HepG2 (cell line): Measurements from ENCODE around the gene RUNX2. TPM values are rescaled to one million over a fixed set of nuclear protein-coding genes. Genes with fewer than 3 reads are reported as not detected.
A peak's percentile ranks its signal among the peaks of the same experiment; 100 is the strongest.

ENCODE experiments used
- ATAC-seq: fragments of 200-7000 bp; cut with Tn5 transposase; 3 replicates; pipeline ENCODE4 v1.9.1; 2020; ENCODE audit warnings: mild to moderate bottlenecking, moderate library complexity
- BruUV-seq: library from RNA; stranded (reverse); fragments of 400-500 nt; replicated peaks from 2 replicates; lab custom pipeline; 2021; lab: Mats Ljungman, UMichigan
- CTCF ChIA-PET: fragments of 300-600 bp; formaldehyde crosslinking; extraction: SDS; loops from one replicate; lab custom pipeline; 2021; ENCODE audit warnings: low total read pairs, inconsistent platforms, low intra/inter-chr PET ratio; lab: Yijun Ruan, JAX
- POLR2A ChIA-PET: fragments of 350-600 bp; sonication (Branson Sonifier 250); formaldehyde crosslinking; loops from one replicate; lab custom pipeline; 2020; ENCODE audit warnings: antibody characterized with exemption, inconsistent platforms; lab: Yijun Ruan, JAX
- DNase-seq: peaks from one replicate; pipeline ENCODE4 v3.0.0-alpha.2; 2015; ENCODE audit warnings: low spot score
- FAIRE-seq: peaks from 3 replicates; lab custom pipeline; 2011; peaks lifted over from hg19 to GRCh38; lab: Jason Lieb, UNC
- H2AFZ ChIP-seq: one replicate; pipeline ENCODE4 v1.6.1; 2011; ENCODE audit warnings: low read length, inconsistent platforms
- H3K27ac ChIP-seq: fragments of 300-600 bp; 3 replicates; pipeline ENCODE4 v1.8.0; 2011; ENCODE audit warnings: mixed run types, mild to moderate bottlenecking, mixed read lengths, low read length, inconsistent platforms; ENCODE audit not compliant: insufficient read depth; ENCODE audit errors: extremely low read length
- H3K27me3 ChIP-seq, 2 experiments: fragments of 200-600 bp in 1 of 2; 2 replicates in 1 of 2; 3 replicates in 1 of 2; pipeline versions ENCODE4 v1.6.0 to v1.8.0; 2011; ENCODE audit warnings: low read length in 2 of 2, mild to moderate bottlenecking in 2 of 2, moderate library complexity in 2 of 2, inconsistent platforms in 1 of 2; ENCODE audit not compliant: insufficient read depth in 2 of 2, control insufficient read depth in 1 of 2
- H3K36me3 ChIP-seq, 2 experiments: fragments of 200-600 bp in 1 of 2; replicated peaks in 1 of 2; 2 replicates in 1 of 2; 3 replicates in 1 of 2; pipeline versions ENCODE4 v1.5.1 to v1.8.0; 2011; ENCODE audit warnings: low read length in 2 of 2, inconsistent platforms in 1 of 2; ENCODE audit not compliant: insufficient read depth in 2 of 2, control insufficient read depth in 1 of 2
- H3K4me1 ChIP-seq: 2 replicates; pipeline ENCODE4 v1.5.1; 2012; ENCODE audit warnings: low read length, inconsistent platforms; ENCODE audit not compliant: insufficient read depth
- H3K4me2 ChIP-seq: 2 replicates; pipeline ENCODE4 v1.6.0; 2011; ENCODE audit warnings: low read depth, low read length, inconsistent platforms
- H3K4me3 ChIP-seq, 3 experiments: fragments of 200-600 bp in 1 of 3; sonication (generic), shearing (Covaris generic) in 1 of 3; replicated peaks in 1 of 3; 2 replicates each; pipeline ENCODE4 v1.5.1; 2011 to 2016; ENCODE audit warnings: low read length in 3 of 3, inconsistent platforms in 2 of 3, low read depth in 2 of 3, mild to moderate bottlenecking in 2 of 3, control low read depth in 1 of 3, mixed read lengths in 1 of 3; ENCODE audit not compliant: insufficient read depth in 1 of 3
- H3K79me2 ChIP-seq: one replicate; pipeline ENCODE4 v1.6.1; 2011; ENCODE audit warnings: low read length, inconsistent platforms; ENCODE audit not compliant: insufficient read depth
- H3K9ac ChIP-seq: 2 replicates; pipeline ENCODE4 v1.6.0; 2011; ENCODE audit warnings: mild to moderate bottlenecking, low read depth, low read length, inconsistent platforms; ENCODE audit not compliant: insufficient read depth
- H3K9me3 ChIP-seq: 2 replicates; pipeline ENCODE4 v1.5.1; 2012; ENCODE audit warnings: mild to moderate bottlenecking, low read length
- H4K20me1 ChIP-seq: 2 replicates; pipeline ENCODE4 v1.6.0; 2011; ENCODE audit warnings: inconsistent platforms, mild to moderate bottlenecking, low read length, moderate library complexity; ENCODE audit not compliant: insufficient read depth
- CSRNP1 ChIP-seq: sonication (generic); formaldehyde crosslinking; IDR thresholded peaks from 2 replicates; pipeline ENCODE4 v1.8.1; 2023; ENCODE audit warnings: mild to moderate bottlenecking, missing genetic modification reagents
- MAFK ChIP-seq, 2 experiments: IDR thresholded peaks in 1 of 2; conservative IDR thresholded peaks in 1 of 2; 2 replicates each; pipeline ENCODE4 v1.6.1; 2011; ENCODE audit warnings: improper control_type of control experiment in 2 of 2, low read length in 2 of 2
- MIER3 ChIP-seq: IDR thresholded peaks from 2 replicates; pipeline ENCODE4 v1.6.1; 2016; ENCODE audit warnings: missing compliant biosample characterization, borderline replicate concordance
- PCBP1 ChIP-seq: fragments of 200-400 bp; formaldehyde crosslinking; IDR thresholded peaks from 2 replicates; pipeline ENCODE4 v1.6.1; 2017; ENCODE audit warnings: mild to moderate bottlenecking, low read depth, low read length, borderline replicate concordance
- RBM22 ChIP-seq: fragments of 200-400 bp; formaldehyde crosslinking; optimal IDR thresholded peaks from 2 replicates; pipeline ENCODE3; 2017; ENCODE audit warnings: mild to moderate bottlenecking, low read length, moderate library complexity
- TCF12 ChIP-seq, 2 experiments: fragments of 450-650 bp in 1 of 2; sonication (generic) in 1 of 2; formaldehyde crosslinking in 1 of 2; IDR thresholded peaks; 2 replicates each; pipeline versions ENCODE4 v1.6.1 to v1.8.0; 2017 to 2022; ENCODE audit warnings: antibody characterized with exemption in 1 of 2, mild to moderate bottlenecking in 1 of 2, missing genetic modification reagents in 1 of 2, moderate library complexity in 1 of 2
- WGBS: methylation state at CpG from one replicate; pipeline ENCODE4 v1.1.6; 2017; ENCODE audit warnings: low lambda C conversion rate; 5-methylcytosine and 5-hydroxymethylcytosine counted together
- in situ Hi-C: cut with HindIII; loops from 2 replicates; pipeline ENCODE4 v1.10.0; 2017; ENCODE audit warnings: low pct_unique_long_range_greater_than_20kb; ENCODE audit not compliant: extremely low pct_ligation_motif_present
- intact Hi-C: fragments of 100-400 bp; cut with micrococcal nuclease; formaldehyde crosslinking; loops from one replicate; pipeline ENCODE4 v1.10.0; 2022; ENCODE audit not compliant: unreplicated experiment
- polyA plus RNA-seq, 8 experiments: library from polyadenylated mRNA; depleted of rRNA in 3 of 8; stranded (reverse) in 7 of 8; unstranded in 1 of 8; fragments of >200 nt; fragmentation: Illumina TruSeq in 4 of 8; extraction: Trizol in 4 of 8; gene quantifications; 2 replicates each; pipeline versions ENCODE4 v1.2.1 to v1.2.3, GENCODE V29; 2011 to 2016; ENCODE audit warnings: low read depth in 4 of 8, missing spikeins in 1 of 8, mixed read lengths in 1 of 8; ENCODE audit not compliant: insufficient read depth in 1 of 8
- total RNA-seq, 5 experiments: library from RNA; depleted of rRNA; stranded (reverse); fragments of >200 nt; fragmentation: Illumina TruSeq; extraction: Trizol; gene quantifications; 2 replicates each; pipeline ENCODE4 v1.2.3, GENCODE V29; 2016; ENCODE audit warnings: low read depth in 1 of 5

Gene RUNX2
- total and polyA plus RNA-seq, 2 of the 13 experiments (the other 11 are each of a cell fraction or from before 2014, with no cell fraction given), result not detected

DNA sequence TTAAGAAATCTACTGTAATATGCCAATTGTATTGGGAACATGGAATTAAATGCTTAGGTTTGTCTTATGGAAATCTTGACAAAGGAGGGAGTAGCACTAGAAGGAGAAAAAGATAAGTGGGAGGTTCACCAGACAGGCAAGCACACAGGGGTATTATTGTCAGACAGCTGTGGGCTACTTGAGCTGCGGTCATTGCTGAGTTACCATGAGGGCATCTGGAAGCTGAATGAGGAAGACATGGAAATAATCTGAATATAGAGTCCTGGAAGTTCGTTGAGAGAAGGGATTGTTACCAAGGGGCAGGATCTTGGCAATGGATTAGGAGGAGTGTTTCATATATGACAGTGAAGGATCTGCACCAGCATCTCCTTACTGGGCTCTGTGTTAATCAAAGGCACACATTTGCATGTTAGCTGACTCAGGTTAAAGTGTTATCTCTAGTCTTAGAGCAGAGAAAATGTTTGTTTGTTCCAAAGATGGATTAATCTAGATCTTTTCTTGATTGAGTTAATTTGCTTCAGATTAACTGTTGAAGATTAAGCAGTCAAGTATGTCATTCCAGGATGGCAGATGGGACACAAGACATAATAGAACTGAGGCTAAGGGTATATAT is 102.6 kb downstream of the RUNX2 start:
- Histone ChIP-seq H3K4me1 (0 out of 2 replicates have a peak, but pooled peaks cover 4% of the 10 kb centered on the region), H3K79me2 (no peaks in the 10 kb centered on the region), H3K36me3 (no peaks in the 10 kb centered on the region), H2AFZ (no peak overlapping the region), H3K27ac (no peak overlapping the region), H3K9ac (no peak overlapping the region), H3K27me3 (no peaks in the 10 kb centered on the region), H3K4me2 (no peak overlapping the region), H3K4me3 (no peak overlapping the region), H3K9me3 (no peaks in the 10 kb centered on the region), H4K20me1 (no peaks in the 10 kb centered on the region)
- intact Hi-C loops, result no loop called here
- TF ChIP-seq CSRNP1 (CRISPR knock-in tag) (no peak), PCBP1 (no peak), RBM22 (no peak), MIER3 (CRISPR knock-in tag) (no peak), MAFK (conservative IDR thresholded peaks at IDR 0.05 in 1 of 2, IDR thresholded peaks at IDR 0.05 in 1 of 2; ENCODE audit: low read length in 2 of 2) (peak in 1 of 2 experiments; percentile 10; a peak in 1 of 4 replicates), TCF12 (IDR thresholded peaks at IDR 0.05) (no peak), TCF12 (CRISPR knock-in tag; IDR thresholded peaks at IDR 0.05) (no peak)
- in situ Hi-C loops, result no loop called here
- CTCF ChIA-PET, result no interaction called here
- DNase-seq (no peak), FAIRE-seq (no peak), ATAC-seq (no peak)
- WGBS, result 39% methylated on average over 2 of the region's 2 CpGs
- POLR2A ChIA-PET, result no interaction called here
- no TSS peak for BruUV-seq
